T-helper 2 cell (primary cell): ENCODE data around the gene ELOVL4.

ENCODE experiments used
- DNase-seq, 5 experiments: peaks; one replicate each; pipeline versions ENCODE4 v3.0.0 to v3.0.0-alpha.2; 2012 to 2022
- total RNA-seq, 2 donors: gene quantifications; one replicate each; lab custom pipeline; 2026; lab: John Stamatoyannopoulos, UW

ELOVL4 gene
- 0.94 to 1.7 reads per million in 2 donors for total RNA-seq

DNA sequence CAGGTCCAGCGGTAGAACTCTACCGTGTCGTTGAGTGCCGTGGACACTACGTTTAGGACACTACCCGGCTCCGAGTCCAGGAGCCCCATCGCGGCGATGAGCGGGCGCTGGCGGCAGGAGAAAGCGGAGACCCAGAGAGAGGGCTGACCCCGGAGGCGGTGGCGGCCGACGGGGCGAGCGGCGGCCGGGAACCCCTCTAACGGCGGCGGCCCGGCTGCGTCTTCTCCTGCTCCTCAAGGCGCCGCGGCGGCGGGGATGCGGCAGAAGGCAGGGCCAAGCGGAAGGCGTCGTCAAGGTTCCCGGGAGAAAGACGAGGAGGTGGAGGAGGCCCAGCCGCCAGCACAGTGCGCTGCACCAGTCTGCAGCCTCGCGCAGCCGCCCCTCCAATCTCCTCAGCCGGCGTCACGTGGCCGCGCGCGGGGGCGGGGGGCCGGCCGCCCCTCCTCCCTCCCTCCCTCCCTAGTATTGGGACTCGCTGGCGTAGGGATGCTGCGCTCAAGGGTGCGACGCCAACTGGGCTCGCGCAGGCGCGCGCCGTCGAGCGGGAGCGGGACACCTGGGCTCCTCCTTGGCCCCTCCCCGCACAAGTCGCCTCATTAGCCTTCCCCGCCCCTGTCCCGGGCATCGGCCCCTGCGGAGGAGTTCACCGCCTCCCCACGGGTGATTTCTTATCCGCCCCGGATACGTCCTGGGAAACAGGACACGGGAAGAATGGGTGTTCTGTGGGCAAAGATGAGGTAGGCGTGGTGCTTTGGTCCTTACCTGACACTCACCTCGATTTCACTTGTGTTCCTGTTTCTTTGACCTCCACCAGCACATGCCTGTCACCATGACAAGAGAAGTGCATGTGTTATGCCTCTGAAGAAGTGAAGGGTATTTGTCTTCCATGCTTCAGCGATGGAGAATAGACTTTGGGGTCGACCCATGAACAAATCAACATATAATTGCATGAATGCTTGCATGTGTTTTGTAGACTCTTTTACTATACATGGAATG lies at the start of gene ELOVL4:
Gene ELOVL4, minus strand, starts transcription at position 363 of the 996 bp plus-strand sequence. Its CDS starts 274 bp downstream, at position 89.
- peak in 4 of 5 experiments; percentile 20 to 61 (median 40) for DNase-seq

DNA sequence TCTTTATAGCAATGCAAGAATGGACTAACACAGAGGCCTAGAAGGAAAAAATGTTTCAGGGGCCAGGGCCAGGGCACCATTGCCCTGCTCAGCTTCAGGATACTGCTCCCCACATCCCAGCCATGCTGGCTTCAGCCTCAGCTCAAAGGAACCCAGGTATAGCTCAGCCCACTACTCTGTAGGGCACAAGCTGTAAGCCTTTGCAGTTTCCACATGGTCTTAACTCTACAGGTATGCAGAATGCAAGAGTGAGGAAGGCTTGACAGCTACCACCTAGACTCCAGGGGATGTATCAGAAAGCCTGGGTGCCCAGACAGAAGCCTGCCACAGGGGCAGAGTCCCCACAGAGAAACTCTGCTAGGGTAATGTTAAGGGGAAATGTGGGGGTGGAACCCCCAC lies 46.6 kb upstream of the ELOVL4 start:
- no peak for DNase-seq

DNA sequence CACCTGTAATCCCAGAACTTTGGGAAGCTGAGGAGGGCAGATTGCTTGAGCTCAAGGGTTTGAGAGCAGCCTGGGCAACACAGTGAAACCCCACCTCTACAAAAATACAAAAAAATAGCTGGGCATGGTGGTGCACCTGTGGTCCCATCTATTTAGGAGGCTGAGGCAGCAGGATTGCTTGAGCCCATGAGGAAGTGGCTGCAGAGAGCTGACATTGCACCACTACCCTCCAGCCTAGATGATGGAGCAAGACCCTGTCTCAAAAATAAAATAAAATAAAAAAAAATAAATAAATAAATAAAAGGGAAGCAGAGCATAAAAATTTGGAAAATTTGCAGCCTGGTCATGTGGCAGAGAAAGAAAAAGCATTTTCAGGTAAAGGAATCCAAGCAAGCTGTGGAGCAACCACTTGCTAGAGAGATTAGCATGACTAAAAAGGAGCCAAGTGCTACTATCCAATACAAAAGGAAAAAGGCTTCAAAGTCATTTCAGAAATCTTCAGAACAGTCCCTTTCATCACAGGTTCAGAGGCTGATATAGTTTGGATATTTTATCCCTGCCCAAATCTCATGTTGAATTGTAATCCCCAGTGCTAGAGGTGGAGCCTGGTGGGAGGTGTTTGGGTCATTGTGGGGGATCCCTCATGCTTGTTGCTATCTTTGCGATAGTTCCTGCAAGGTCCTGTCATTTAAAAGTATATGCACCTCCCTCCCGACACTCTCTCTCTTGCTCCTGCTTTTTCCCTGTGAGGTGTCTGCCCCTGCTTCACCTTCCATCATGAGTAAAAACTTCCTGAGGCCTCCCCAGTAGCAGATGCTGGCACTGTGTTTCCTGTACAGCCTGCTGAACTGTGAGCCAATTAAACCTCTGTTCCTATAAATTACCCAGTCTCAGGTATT lies 45.9 kb upstream of the ELOVL4 start:
- no peak for DNase-seq

DNA sequence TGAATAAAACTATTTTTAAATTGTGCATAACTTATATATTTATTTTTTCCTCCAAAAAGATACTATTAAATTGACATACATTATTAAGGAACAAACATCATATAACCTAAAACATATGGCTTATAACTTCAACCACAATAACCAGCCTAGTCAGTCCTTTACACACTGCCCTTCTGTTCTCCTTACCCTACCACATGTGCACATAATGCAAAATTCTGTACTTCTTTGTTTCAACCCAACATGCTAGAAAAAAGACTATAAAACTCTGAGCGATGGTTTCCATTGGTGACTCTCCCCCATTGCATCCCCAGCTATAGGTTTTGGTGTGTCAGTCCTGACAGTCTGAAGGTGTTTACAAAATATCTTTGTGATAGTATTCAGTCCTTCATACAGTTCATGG lies 42.3 kb upstream of the ELOVL4 start:
- DNase-seq: no peak

DNA sequence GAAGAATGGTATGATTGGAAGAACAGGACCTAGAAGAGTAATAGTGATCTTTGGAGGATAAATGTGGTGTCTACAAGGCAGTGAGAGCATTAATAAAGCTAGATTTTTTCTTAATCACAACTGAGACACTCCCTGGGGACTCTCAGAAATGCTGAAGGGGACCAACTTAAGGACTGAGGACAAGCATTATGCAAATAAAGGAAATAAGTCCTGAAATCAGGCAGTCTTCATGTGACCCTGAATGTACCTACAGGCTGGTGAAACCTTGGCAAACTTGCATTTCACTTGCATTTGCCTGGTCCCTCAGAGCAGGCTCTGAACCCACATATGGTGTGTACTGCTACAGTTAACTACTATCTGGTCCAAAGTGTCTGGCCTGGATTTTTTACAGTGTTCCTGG lies 37.8 kb upstream of the ELOVL4 start:
- DNase-seq: no peak

DNA sequence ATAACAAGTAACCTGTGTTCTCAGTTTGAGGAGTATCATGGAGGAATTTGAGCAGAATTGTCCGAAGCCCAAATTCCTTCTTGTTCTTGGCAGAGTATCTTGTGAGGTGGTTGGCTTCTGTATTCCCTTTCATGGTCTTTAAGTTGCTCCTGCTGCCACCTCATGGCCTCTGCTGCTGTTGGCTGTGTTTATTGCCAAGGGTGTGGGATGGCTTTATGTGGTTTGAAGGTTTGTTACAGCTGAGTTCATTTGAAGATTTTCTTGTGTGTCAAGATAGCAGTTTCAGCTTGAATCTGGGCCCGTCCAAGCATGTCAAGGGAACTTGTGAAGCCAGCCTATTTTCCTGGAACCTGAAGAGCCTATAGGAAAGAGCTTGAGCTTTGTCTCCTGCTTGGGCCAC lies 36.9 kb upstream of the ELOVL4 start:
- DNase-seq: peak in 2 of 5 experiments; percentile 31 to 37

DNA sequence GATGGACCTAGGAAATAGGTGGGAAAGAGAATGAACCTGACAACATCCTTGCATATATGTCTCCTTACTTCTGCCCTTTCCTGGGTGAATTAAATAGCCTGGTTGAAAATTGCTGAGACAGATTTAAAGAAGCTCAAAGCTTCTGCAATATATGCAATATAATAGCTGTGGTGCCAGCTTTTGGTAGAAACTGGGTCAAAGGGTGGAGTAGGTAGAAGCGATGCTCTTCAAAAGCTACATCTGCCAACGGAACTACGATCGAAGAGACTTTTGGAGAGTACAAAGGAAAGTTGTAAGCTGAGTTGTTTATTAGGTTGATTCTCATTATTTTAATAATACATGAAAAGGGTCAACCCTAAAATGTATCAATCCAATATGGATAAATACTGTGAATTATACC lies 34.3 kb upstream of the ELOVL4 start:
- DNase-seq: no peak

DNA sequence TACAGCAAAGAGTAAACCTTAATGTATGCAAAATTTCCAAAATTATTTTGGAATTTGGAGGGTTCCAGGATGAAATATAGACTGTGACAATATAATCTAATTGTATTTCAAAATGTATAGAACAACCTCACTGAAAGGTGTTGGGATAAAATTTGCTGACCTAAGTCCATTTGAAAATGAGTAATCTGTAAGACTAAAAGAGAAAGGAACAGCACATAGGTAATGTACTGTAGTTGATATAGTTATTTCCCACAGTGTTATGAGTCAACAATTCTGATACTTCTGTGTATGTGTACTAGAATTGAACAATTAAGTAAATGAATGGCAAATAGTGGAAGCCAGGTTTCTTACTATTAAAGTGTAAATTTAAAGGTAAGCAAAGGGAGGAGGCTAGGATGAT lies 23.8 kb upstream of the ELOVL4 start:
- DNase-seq: no peak

DNA sequence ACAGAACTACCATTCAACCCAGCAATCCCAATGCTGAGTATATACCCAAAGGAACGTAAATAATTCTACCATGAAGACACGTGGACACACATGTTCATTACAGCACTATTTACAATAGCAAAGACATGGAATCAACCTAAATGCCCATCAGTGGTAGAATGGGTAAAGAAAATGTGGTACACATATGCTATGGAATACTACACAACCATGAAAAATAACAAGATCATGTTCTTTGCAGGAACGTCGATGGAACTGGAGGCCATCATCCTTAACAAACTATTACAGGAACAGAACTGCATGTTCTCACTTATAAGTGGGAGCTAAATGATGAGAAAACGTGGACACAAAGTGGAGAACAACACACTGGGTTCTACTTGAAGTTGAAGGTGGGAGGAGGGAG lies 22.4 kb upstream of the ELOVL4 start:
- no peak for DNase-seq

DNA sequence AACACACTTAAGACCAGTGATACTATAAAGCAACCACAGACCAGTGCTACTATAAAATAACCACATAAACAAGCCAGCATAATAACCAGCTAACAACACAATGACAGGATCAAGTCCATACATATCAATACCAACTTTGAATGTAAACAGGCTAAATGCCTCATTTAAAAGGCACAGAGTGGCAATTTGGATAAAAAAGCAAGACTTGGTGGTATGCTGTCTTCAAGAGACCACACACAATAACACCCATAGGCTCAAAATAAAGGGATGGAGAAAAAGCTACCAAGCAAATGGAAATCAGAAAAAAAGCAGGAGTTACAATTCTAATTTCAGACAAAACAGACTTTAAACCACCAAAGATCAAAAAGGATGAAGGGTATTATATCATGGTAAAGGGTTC lies 19.8 kb upstream of the ELOVL4 start:
- no peak for DNase-seq

DNA sequence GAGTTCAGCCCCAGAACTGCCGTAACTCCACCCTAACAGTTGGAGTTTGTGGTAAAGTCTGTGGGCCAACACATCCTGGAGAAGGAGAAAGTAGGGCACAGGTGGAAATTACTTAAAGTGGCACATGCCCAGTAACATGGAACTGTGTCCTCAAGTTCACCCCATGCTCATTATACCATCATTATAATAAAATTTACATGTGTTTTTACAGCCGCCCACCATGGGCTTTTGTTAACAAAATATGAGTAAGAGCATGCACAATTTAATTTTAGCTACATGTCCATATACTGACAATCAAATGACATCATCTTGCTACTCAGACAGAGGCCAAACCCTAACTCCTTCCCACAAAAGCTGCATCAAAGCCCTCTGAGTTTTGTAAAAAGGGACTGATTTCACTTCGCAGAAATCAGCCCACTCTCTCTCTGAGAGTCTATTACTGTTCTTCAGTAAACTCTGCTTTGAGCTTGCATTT lies 17.3 kb upstream of the ELOVL4 start:
- peak in 1 of 5 experiments; percentile 73 for DNase-seq

DNA sequence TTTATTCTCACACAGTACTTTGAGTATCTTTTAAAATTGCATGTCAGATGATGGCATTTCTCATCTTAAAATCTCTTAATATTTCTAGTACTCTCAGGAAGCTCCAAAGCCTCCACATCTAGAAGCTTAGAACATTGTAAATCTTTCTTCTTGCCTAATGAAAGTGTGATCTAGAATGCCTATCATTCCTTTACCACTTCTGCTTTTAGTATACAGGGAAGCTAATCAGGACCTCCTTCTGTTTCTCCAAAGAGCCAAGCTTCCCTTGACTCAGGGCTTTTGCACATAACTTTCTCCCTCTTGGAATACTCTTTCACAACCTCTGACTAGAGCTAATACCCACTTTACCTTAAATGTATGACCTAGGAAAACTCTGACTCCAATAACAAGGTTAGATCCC lies 7.5 kb upstream of the ELOVL4 start:
- no peak for DNase-seq

DNA sequence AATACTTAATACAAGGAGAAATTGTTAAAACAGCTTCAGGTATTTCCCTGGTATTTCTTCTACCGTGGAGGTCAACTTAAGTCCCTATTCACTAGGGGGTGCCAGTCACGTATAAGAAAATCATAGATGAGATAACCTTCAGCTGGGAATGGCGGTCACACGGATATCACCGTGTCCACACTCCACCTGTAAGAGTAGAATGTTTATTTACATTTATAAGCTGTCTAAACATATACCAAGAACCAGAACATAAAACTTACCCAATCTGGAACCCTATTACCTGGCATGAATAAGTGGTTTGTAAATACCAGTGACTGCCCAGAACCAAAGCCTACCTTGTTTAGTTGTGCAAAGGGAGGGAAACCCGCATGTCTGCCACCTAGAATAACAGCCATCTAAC lies 1.9 kb upstream of the ELOVL4 start:
- peak in 3 of 5 experiments; percentile 15 to 78 (median 57) for DNase-seq

DNA sequence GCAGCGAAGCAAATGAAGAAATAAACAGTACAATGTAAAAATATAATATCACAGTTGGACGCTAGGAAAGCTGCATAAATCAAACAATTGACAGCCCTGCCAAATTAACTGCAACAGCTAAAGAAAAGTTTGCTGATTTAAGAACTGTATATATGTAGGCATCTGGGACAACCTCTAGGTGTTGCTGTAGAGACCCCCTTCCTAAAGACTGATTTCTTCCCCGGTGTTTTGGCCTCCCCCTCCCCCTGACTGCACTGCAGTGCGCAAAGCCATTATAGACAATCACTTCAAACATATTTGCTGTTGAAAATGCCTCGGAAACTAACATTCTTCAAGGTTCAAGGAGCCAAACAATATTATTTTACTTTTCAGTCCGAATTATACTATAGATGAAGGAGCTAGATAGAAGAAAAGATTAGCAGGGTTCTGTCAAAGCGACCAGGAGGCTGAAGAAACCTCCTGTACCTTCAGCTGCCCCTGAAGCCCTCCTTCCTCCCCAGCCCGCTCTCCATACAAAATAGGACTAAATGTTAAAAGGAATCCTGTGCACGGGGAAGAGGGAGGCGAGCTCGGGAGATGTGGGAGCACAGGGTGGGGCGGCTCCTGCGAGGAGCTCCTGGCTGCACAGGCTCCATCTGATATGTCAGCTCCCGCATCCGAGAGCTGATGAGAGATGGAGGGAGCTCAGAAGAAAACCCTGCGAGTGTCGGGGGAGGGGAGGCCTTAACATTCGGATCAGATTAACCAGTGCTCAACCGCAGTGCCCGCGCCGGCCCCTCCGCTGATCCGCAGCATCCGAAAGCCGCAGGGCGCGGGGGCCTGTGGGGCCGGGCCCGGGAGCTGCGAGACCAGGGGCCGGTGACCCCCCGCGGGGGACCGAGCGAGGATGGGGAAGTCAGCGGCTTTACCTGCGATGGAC lies 822 bp downstream of the ELOVL4 start:
- DNase-seq: peak in 2 of 5 experiments; percentile 24 to 45

DNA sequence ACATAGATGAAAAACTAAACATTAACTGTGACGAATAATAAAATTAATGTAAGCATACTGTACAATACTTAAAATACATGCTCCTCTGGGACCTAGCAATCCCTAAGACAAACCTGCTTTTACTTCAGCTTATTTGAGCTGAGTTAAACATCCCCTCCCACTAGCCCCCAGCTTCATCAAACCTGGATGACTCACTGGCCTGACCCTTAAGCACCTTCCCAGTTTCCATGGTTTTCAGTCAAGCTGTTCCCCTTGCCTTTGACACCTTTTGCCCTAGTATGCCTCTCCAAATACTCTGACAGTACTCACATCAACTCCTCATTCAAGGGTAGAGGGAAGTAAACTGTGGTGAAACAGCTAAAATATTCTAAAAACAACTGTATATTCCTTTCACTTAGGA lies 4.2 kb downstream of the ELOVL4 start:
- no peak for DNase-seq

DNA sequence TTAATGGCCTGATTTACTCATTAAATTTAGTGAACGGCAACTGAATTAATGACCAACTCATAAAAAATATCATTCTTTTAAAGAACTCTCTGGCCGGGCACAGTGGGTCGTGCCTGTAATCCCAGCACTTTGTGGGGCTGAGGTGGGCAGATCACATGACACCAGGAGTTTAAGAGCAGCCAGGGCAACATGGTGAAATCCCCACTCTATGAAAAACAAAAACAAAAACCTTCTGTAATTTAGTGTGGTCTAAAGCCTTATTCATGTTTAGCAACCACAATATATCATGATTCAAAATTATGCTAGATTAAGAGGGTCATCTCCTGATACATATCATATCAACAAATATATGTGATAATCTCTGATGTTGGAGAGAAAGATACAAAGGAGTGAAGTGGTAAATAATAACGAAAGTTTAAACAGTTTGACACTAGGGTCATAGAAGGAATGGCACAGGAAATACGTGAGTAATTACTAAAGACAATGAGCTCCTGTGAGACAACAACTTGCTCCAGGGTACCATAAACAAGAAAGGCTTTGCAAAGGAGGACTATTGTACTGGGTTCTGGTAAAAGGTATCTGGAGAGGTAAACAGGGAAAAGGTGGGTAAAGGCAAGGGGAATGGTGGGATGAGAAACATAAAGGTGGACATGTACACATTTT lies 5.7 kb downstream of the ELOVL4 start:
- peak in 1 of 5 experiments; percentile 54 for DNase-seq

DNA sequence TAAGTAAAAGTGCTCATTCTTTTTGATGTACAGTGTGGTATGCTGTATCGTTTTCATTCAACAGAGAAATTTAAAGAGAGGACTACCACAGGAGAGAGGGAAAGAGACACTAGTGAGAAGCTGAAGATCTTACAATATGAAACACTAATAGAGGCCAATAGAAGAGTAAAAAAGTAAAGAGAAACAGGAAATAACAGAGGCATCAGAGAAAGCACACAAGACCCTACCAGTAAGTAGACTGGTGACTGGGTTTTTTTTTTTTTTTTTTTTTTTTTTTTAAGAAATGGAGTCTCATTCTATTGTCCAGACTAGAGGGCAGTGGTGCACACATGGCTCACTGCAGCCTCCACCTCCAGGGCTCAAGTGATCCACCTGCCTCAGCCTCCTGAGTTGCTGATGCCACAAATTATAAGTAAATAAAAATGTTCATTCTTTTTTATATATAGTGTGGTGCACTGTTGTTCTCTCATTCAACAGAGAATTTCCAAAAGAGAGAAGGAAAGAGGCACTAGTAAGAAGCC lies 18.8 kb downstream of the ELOVL4 start:
- no peak for DNase-seq

DNA sequence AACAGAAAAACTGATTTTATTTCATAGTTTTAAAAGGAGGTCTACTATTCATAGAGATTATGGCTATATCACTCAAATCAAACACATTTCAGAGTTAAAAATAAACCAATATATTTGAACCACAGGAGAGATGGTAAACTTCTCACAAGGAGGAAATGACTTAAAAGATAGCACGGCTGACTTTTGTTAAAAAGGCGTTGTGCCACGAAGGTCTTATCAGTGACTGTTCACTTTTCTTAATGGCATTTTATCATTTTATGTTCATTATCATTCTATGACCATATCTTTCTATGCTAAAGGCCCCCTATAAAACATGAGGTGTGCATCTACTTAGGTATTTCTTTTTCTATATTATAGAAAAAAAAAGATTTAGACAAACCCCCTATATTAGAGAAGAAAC lies 19.6 kb downstream of the ELOVL4 start:
- DNase-seq: peak in 1 of 5 experiments; percentile 21

DNA sequence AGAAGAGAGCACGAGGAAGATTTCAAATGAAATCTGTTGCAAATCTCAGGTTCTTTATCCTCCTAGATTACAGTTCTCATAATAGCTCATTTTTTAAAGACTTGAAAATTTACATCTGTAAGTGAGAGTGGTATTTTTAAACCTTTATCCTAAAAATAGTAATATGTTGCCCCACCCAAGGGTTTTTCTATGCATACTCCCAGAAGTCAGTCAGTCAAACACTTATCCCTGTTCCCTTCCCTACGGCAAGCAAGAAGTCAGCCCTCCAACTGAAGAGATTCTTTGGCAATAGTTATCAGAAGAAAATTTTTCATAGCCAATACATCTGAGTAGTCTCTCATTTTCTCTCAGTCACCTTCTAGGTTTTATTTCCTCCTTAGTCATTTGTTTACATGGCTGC lies 24.1 kb downstream of the ELOVL4 start:
- no peak for DNase-seq

DNA sequence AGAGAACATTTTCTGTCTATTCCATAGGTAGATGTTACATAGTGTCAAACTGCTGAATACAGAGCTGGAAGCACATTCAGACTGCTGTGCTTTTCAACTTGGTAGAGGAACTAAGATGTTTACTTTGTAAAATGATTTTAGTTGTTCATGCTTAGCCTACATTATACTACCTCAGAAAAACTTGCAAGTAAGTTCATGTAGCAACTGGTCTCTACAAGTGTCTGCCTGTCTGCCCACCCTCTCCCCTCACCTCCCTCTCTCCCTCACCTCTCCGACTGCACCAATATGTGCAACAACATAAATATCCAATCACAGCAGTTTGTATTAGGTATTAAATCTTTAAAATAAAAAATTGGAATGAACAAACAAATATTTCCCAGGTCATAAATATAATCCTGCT lies 25.3 kb downstream of the ELOVL4 start:
- DNase-seq: no peak

DNA sequence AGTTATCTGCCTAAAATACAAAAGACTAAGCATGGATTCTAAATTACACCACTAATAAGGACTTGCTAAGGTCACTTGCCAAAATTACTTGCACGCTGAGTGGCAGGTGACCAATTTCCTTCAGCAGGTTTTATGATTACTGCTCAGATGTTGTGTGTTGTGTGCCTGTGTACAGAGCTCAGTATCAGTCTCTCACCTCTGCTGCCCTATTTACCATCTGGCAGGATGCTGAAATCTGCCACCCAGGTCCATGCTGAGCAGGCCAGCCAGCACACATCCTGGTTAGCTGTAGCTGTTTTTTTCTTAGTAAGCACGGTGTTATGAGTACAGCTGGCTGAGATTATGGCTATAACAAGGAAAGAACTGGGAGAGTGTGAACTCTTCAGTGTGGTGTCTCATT lies 34.0 kb downstream of the ELOVL4 start:
- peak in 2 of 5 experiments; percentile 24 to 47 for DNase-seq
